Measurements from ENCODE around the gene KIF22. TPM values are rescaled to one million over a fixed set of nuclear protein-coding genes. Genes with fewer than 3 reads are reported as not detected.

The KIF22 gene
- 111 TPM for total RNA-seq (2021; ENCODE audit: unreplicated experiment)
- 82.0 TPM for polyA plus RNA-seq (2012; ENCODE audit: insufficient read length)
- Bru-seq, nascent RNA, result percentile 87 among the genes with signal in this experiment
- percentile 85 among the genes with signal in this experiment for BruChase-seq, experiment 1, labeled RNA remaining after a 2-hour chase
- percentile 91 among the genes with signal in this experiment for BruChase-seq, experiment 2, labeled RNA remaining after a 6-hour chase
- long read RNA-seq, transcript KIF22-201 (14 exons, 2,113 nt), result major isoform, 175 of 339 reads
- long read RNA-seq, partial matches to known transcripts, result 125 of 339 reads
- long read RNA-seq, other reads (novel, unspliced or antisense), result 39 of 339 reads

- intact Hi-C loops (cut with micrococcal nuclease; ENCODE audit: unreplicated experiment) (no loop called here), in situ Hi-C loops (cut with HindIII; ENCODE audit: low pct_unique_long_range_greater_than_20kb, low sequenced_read_pairs) (no loop called here)
- peak within 1 kb of the TSS; percentile 88 to 93 for H3K4me3 ChIP-seq (ENCODE audit: low read depth in 2 of 2, low read length in 2 of 2)
- CTCF ChIA-PET, result interaction anchor here (0.7 kb wide), 1 partner anchor 90 kb away, joined by 3 read pairs; no protein-coding TSS in a partner anchor
- TF ChIP-seq POLR2AphosphoS5 (IDR thresholded peaks at IDR 0.05; ENCODE audit: low read depth, low read length), result peak; percentile 88
- 0 out of 4 replicates have a peak, but pooled peaks of 1 of the 2 experiments have one; percentile 59 for TF ChIP-seq REST (IDR thresholded peaks at IDR 0.05; ENCODE audit: insufficient read depth in 1 of 2, low read depth in 2 of 2, low read length in 1 of 2)
- TF ChIP-seq SIN3A (IDR thresholded peaks at IDR 0.05; ENCODE audit: borderline replicate concordance, insufficient read depth, low read depth, low read length), result peak; percentile 86; the same call in 1 of the 2 replicates
- 0 out of 2 replicates have a peak, but pooled peaks have one; percentile 44 for TF ChIP-seq TCF7L2 (IDR thresholded peaks at IDR 0.05; ENCODE audit: low read depth, low read length)
- TF ChIP-seq CTCF (IDR thresholded peaks at IDR 0.05), result peak; percentile 84
- ATAC-seq, result peak; percentile 97
- H3K27ac ChIP-seq (ENCODE audit: low read length), result peak within 1 kb of the TSS; percentile 97
- H3K9me3 ChIP-seq (ENCODE audit: control insufficient read depth, insufficient read depth, low read depth, low read length), result no peaks in the 10 kb centered on the region
- peak; percentile 88 for DNase-seq (ENCODE audit: low read depth, low spot score)
- POLR2A ChIA-PET, result interaction anchor here (0.5 to 0.6 kb wide), 3 partner anchors 15 to 62 kb away, joined by 3 to 6 read pairs (median 4); no protein-coding TSS in a partner anchor
- peaks cover 12% of the 10 kb centered on the region for H3K4me1 ChIP-seq (ENCODE audit: control insufficient read depth, insufficient read depth, low read length)
- no peaks in the 10 kb centered on the region for H3K27me3 ChIP-seq (ENCODE audit: control insufficient read depth, insufficient read depth, low read length)
- no peaks in the 10 kb centered on the region; the same call in 1 of the 2 replicates for H3K36me3 ChIP-seq (ENCODE audit: control insufficient read depth, insufficient read depth, low read length)
- no TSS peak for BruUV-seq (replicated peaks)
Measured at GRCh38 chr16:29790183-29790948, at the start of gene KIF22. Gene KIF22 (plus strand): TSS chr16:29790751. CDS start chr16:29790760, 9 bp downstream.

GRCh38 chr16:29742683-29743275 is 47.8 kb upstream of the KIF22 start:
- in situ Hi-C loops (cut with HindIII; ENCODE audit: low pct_unique_long_range_greater_than_20kb, low sequenced_read_pairs), result no loop called here

More at GRCh38 chr16:29742683-29743275, 47.8 kb upstream of the KIF22 start:
- Histone ChIP-seq H3K27ac (ENCODE audit: low read length) (no peak overlapping the region), H3K9me3 (ENCODE audit: control insufficient read depth, insufficient read depth, low read depth, low read length) (no peaks in the 10 kb centered on the region), H3K4me3 (ENCODE audit: low read depth in 2 of 2, low read length in 2 of 2) (no peak overlapping the region), H3K4me1 (ENCODE audit: control insufficient read depth, insufficient read depth, low read length) (no peaks in the 10 kb centered on the region), H3K36me3 (ENCODE audit: control insufficient read depth, insufficient read depth, low read length) (no peaks in the 10 kb centered on the region), H3K27me3 (ENCODE audit: control insufficient read depth, insufficient read depth, low read length) (no peaks in the 10 kb centered on the region)
- TF ChIP-seq SIN3A (IDR thresholded peaks at IDR 0.05; ENCODE audit: borderline replicate concordance, insufficient read depth, low read depth, low read length) (no peak), CTCF (IDR thresholded peaks at IDR 0.05) (no peak), TCF7L2 (IDR thresholded peaks at IDR 0.05; ENCODE audit: low read depth, low read length) (no peak), REST (IDR thresholded peaks at IDR 0.05; ENCODE audit: insufficient read depth in 1 of 2, low read depth in 2 of 2, low read length in 1 of 2) (no peak), POLR2AphosphoS5 (IDR thresholded peaks at IDR 0.05; ENCODE audit: low read depth, low read length) (no peak)
- ATAC-seq (no peak), DNase-seq (ENCODE audit: low read depth, low spot score) (no peak)
- intact Hi-C loops (cut with micrococcal nuclease; ENCODE audit: unreplicated experiment), result no loop called here
- POLR2A ChIA-PET, result no interaction called here
- no TSS peak for BruUV-seq (replicated peaks)
- CTCF ChIA-PET, result interaction anchor here (0.7 kb wide), 1 partner anchor 11 kb away, joined by 10 read pairs; no protein-coding TSS in a partner anchor
